HEK293 (cell line): Measurements from ENCODE around the gene GCK.

Experiments
- CTCF ChIA-PET: fragments of 350-600 bp; formaldehyde crosslinking; extraction: SDS; loops from one replicate; lab custom pipeline; 2021; ENCODE audit warnings: antibody characterized with exemption; lab: Yijun Ruan, JAX
- POLR2A ChIA-PET: fragments of 300-600 bp; formaldehyde crosslinking; extraction: SDS; loops from one replicate; lab custom pipeline; 2020; ENCODE audit warnings: antibody characterized with exemption, inconsistent platforms; lab: Yijun Ruan, JAX
- H3K27ac ChIP-seq: fragments of 200-500 bp; sonication (Bioruptor generic); 2 replicates; pipeline ENCODE4 v1.5.1; 2014; ENCODE audit warnings: low read depth, low read length, control low read depth, inconsistent platforms; ENCODE audit errors: extremely low read depth
- H3K36me3 ChIP-seq, 2 experiments: fragments of 200-500 bp in 1 of 2; sonication (Bioruptor generic) in 1 of 2; 1 replicate in 1 of 2; 2 replicates in 1 of 2; pipeline ENCODE4 v1.5.1; 2014 to 2017; ENCODE audit warnings: inconsistent platforms in 2 of 2, low read length in 2 of 2; ENCODE audit not compliant: control insufficient read depth in 2 of 2, insufficient read depth in 1 of 2
- H3K4me1 ChIP-seq: fragments of 200-500 bp; sonication (Bioruptor generic); 2 replicates; pipeline ENCODE4 v1.5.1; 2014; ENCODE audit warnings: mild to moderate bottlenecking, low read length, inconsistent platforms; ENCODE audit not compliant: control insufficient read depth, insufficient read depth
- H3K4me3 ChIP-seq: 2 replicates; pipeline ENCODE4 v1.5.1; 2011; ENCODE audit warnings: low read depth, mild to moderate bottlenecking, control low read depth, low read length, moderate library complexity
- H3K9me3 ChIP-seq: fragments of 200-500 bp; sonication (Bioruptor generic); 2 replicates; pipeline ENCODE4 v1.5.1; 2014; ENCODE audit warnings: low read depth, low read length, inconsistent platforms; ENCODE audit not compliant: control insufficient read depth, insufficient read depth
- BCL11B ChIP-seq: fragments of 450-650 bp; formaldehyde crosslinking; IDR thresholded peaks from 2 replicates; pipeline ENCODE4 v1.5.1; 2016; ENCODE audit warnings: low read depth, missing biosample characterization, missing genetic modification characterization
- GLI4 ChIP-seq: fragments of 450-650 bp; formaldehyde crosslinking; IDR thresholded peaks from 2 replicates; pipeline ENCODE4 v1.5.1; 2016; ENCODE audit warnings: missing biosample characterization, missing genetic modification characterization
- PRDM10 ChIP-seq: fragments of 450-650 bp; formaldehyde crosslinking; IDR thresholded peaks from 2 replicates; pipeline ENCODE4 v1.5.1; 2016; ENCODE audit warnings: missing biosample characterization, missing genetic modification characterization
- PRDM4 ChIP-seq: fragments of 450-650 bp; formaldehyde crosslinking; IDR thresholded peaks from 2 replicates; pipeline ENCODE4 v1.5.1; 2017; ENCODE audit warnings: missing biosample characterization, missing genetic modification characterization
- REPIN1 ChIP-seq: fragments of 450-650 bp; formaldehyde crosslinking; IDR thresholded peaks from 2 replicates; pipeline ENCODE4 v1.5.1; 2017; ENCODE audit warnings: missing biosample characterization, missing genetic modification characterization, low read depth
- YY2 ChIP-seq: fragments of 450-650 bp; formaldehyde crosslinking; IDR thresholded peaks from 2 replicates; pipeline ENCODE4 v1.5.1; 2016; ENCODE audit warnings: missing biosample characterization, missing genetic modification characterization
- ZBTB48 ChIP-seq: fragments of 450-650 bp; formaldehyde crosslinking; IDR thresholded peaks from 2 replicates; pipeline ENCODE4 v1.5.1; 2016; ENCODE audit warnings: missing biosample characterization, missing genetic modification characterization
- ZIC2 ChIP-seq: fragments of 450-650 bp; formaldehyde crosslinking; IDR thresholded peaks from 2 replicates; pipeline ENCODE4 v1.5.1; 2016; ENCODE audit warnings: missing biosample characterization, missing genetic modification characterization
- ZNF121 ChIP-seq: fragments of 450-650 bp; formaldehyde crosslinking; IDR thresholded peaks from 2 replicates; pipeline ENCODE4 v1.5.1; 2016; ENCODE audit warnings: missing biosample characterization, missing genetic modification characterization
- ZNF202 ChIP-seq: fragments of 450-650 bp; formaldehyde crosslinking; IDR thresholded peaks from 2 replicates; pipeline ENCODE4 v1.5.1; 2016; ENCODE audit warnings: missing biosample characterization, missing genetic modification characterization, borderline replicate concordance
- ZNF248 ChIP-seq: fragments of 450-650 bp; formaldehyde crosslinking; IDR thresholded peaks from 2 replicates; pipeline ENCODE4 v1.5.1; 2017; ENCODE audit warnings: missing biosample characterization, missing genetic modification characterization
- ZNF292 ChIP-seq: fragments of 450-650 bp; formaldehyde crosslinking; IDR thresholded peaks from 2 replicates; pipeline ENCODE4 v1.5.1; 2016; ENCODE audit warnings: low read depth, missing biosample characterization, missing genetic modification characterization, borderline replicate concordance
- ZNF362 ChIP-seq: fragments of 450-650 bp; formaldehyde crosslinking; IDR thresholded peaks from 2 replicates; pipeline ENCODE4 v1.5.1; 2016; ENCODE audit warnings: missing biosample characterization, missing genetic modification characterization
- ZNF394 ChIP-seq: fragments of 450-650 bp; formaldehyde crosslinking; IDR thresholded peaks from 2 replicates; pipeline ENCODE4 v1.5.1; 2016; ENCODE audit warnings: missing biosample characterization, missing genetic modification characterization, mild to moderate bottlenecking, moderate library complexity, borderline replicate concordance
- ZNF488 ChIP-seq: fragments of 450-650 bp; formaldehyde crosslinking; IDR thresholded peaks from 2 replicates; pipeline ENCODE4 v1.5.1; 2016; ENCODE audit warnings: missing biosample characterization, missing genetic modification characterization
- ZNF521 ChIP-seq: fragments of 450-650 bp; formaldehyde crosslinking; IDR thresholded peaks from 2 replicates; pipeline ENCODE4 v1.5.1; 2017; ENCODE audit warnings: missing biosample characterization, mild to moderate bottlenecking, missing genetic modification characterization
- ZNF610 ChIP-seq: fragments of 450-650 bp; formaldehyde crosslinking; IDR thresholded peaks from 2 replicates; pipeline ENCODE4 v1.5.1; 2016; ENCODE audit warnings: missing biosample characterization, missing genetic modification characterization, borderline replicate concordance
- ZNF677 ChIP-seq: fragments of 450-650 bp; IDR thresholded peaks from 2 replicates; pipeline ENCODE4 v1.5.0; 2018; ENCODE audit warnings: missing biosample characterization, mild to moderate bottlenecking, missing genetic modification characterization, moderate library complexity
- ZNF777 ChIP-seq: fragments of 450-650 bp; formaldehyde crosslinking; IDR thresholded peaks from 2 replicates; pipeline ENCODE4 v1.5.1; 2017; ENCODE audit warnings: missing biosample characterization, missing genetic modification characterization, borderline replicate concordance
- ZSCAN16 ChIP-seq: fragments of 450-650 bp; formaldehyde crosslinking; IDR thresholded peaks from 2 replicates; pipeline ENCODE4 v1.5.1; 2016; ENCODE audit warnings: missing biosample characterization, missing genetic modification characterization
- ZSCAN30 ChIP-seq: fragments of 450-650 bp; IDR thresholded peaks from 2 replicates; pipeline ENCODE4 v1.5.1; 2018; ENCODE audit warnings: missing biosample characterization, mild to moderate bottlenecking, missing genetic modification characterization, moderate library complexity

GCK gene

GRCh38 chr7:44219371-44220045 is 30.3 kb upstream of the GCK start:
- Histone ChIP-seq H3K9me3 (no peaks in the 10 kb centered on the region), H3K4me1 (no peaks in the 10 kb centered on the region; the same call in 1 of the 2 replicates), H3K4me3 (no peak overlapping the region), H3K36me3 (no peaks in the 10 kb centered on the region), H3K27ac (no peak overlapping the region)
- ChIA-PET CTCF (no interaction called here), POLR2A (interaction anchor here (0.6 to 0.7 kb wide), 3 partner anchors 77 to 362 kb away, joined by 3 to 4 read pairs (median 3); no protein-coding TSS in a partner anchor)
- TF ChIP-seq ZNF362, result 0 out of 2 replicates have a peak, but pooled peaks have one; percentile 1
- no peak for TF ChIP-seq ZNF202
- no peak for TF ChIP-seq GLI4 (tag by site-specific recombination)
- no peak for TF ChIP-seq ZNF521 (tag by site-specific recombination)
- TF ChIP-seq ZSCAN16 (tag by site-specific recombination), result no peak

DNA sequence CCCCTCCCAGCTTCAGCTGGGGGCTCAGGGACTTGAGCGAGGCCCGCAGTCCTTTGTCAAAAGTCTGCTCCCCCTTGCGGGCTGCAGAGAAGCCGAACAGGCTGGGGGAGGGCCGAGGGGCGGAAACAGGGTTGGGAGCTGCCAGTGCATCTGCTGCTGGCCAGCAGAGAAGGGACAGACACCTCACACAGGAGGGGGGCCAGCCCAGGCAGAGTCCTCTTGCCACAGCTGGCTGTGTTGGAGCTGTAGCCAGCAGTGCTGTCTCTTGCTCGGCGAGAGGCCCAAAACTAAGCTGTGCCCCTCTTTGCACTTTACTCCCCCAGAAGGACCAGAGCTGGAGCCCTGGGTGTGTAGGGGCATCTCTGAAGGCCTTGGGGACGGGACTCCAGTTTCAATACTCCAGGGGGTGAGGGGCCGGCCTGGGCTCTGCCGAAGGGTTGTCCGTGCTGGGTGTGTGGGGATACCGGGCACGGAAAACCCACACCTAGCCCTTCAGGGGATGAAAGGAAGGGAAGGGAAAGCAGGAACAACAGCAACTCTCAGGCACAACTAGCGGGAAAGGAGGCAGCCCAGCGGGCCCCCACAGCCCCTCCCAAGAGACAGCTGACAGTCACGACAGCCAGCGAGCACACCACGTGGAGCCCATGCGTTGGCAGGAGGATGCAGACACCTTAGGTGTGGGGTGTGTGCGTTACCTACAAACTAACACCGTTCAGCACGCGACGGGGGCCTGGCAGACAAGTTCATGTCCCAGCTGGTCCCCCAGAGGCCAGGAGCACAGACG is 29.4 kb upstream of the GCK start:
- Histone ChIP-seq H3K27ac (no peak overlapping the region), H3K9me3 (no peaks in the 10 kb centered on the region), H3K4me1 (no peaks in the 10 kb centered on the region; the same call in 1 of the 2 replicates), H3K4me3 (no peak overlapping the region), H3K36me3 (no peaks in the 10 kb centered on the region)
- ChIA-PET CTCF (no interaction called here), POLR2A (interaction anchor here (0.6 to 0.7 kb wide), 3 partner anchors 77 to 363 kb away, joined by 3 to 4 read pairs (median 3); no protein-coding TSS in a partner anchor)
- no peak for TF ChIP-seq REPIN1 (tag by site-specific recombination)
- no peak for TF ChIP-seq ZNF488 (tag by site-specific recombination)
- no peak for TF ChIP-seq ZNF677 (tag by site-specific recombination)
- no peak for TF ChIP-seq ZNF610
- TF ChIP-seq ZBTB48 (tag by site-specific recombination), result no peak
- no peak for TF ChIP-seq BCL11B (tag by site-specific recombination)
- TF ChIP-seq ZNF248, result no peak
- TF ChIP-seq ZSCAN30 (tag by site-specific recombination), result no peak
- TF ChIP-seq ZNF292 (tag by site-specific recombination), result no peak
- no peak for TF ChIP-seq ZNF777 (tag by site-specific recombination)

DNA sequence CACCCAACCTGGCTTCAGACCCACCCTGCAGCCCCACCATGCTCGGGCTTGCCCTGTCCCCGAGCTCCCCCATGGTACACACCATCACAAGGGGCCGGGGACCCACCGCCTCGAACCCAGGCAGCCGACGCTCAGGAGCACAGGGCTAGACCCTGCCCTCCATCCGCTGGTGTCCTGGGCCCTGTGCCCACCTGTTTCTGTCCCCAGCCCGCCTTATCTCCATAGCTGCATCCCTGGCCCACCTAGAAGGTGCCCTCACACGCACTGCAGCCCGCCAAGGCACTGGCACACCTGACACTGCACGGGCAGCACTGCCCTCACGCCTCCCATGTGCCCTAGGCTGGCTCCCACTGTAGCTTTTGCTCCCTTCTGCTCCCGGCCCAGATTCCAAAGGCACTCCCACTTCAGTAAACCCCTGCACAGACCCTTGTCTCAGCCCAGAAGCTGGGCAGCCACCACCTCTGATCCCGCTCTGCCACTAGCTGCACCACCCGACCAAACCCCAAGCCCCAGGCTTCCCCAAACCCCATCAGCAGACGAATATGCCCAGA is 28.7 kb upstream of the GCK start:
- ChIA-PET CTCF (no interaction called here), POLR2A (interaction anchor here (0.6 to 0.8 kb wide), 2 partner anchors 21 to 173 kb away, joined by 3 read pairs; partner anchors contain the start of gene DBNL)
- H3K9me3 ChIP-seq, result no peaks in the 10 kb centered on the region
- H3K27ac ChIP-seq, result no peak overlapping the region
- H3K4me1 ChIP-seq, result no peaks in the 10 kb centered on the region
- no peak overlapping the region for H3K4me3 ChIP-seq
- H3K36me3 ChIP-seq, result peaks cover 0 to 6% of the 10 kb centered on the region in 2 experiments; a peak in 1 of 3 replicates
- TF ChIP-seq ZNF121 (tag by site-specific recombination) (no peak), ZBTB48 (tag by site-specific recombination) (no peak), ZNF394 (tag by site-specific recombination) (no peak), YY2 (tag by site-specific recombination) (no peak), ZIC2 (tag by site-specific recombination) (no peak), ZNF777 (tag by site-specific recombination) (no peak), ZNF677 (tag by site-specific recombination) (no peak), PRDM4 (tag by site-specific recombination) (no peak), PRDM10 (no peak)
